HepG2 (cell line): ENCODE results near the gene SLC2A13. TPM values are rescaled to one million over a fixed set of nuclear protein-coding genes. Genes with fewer than 3 reads are reported as not detected.

Experiments
- ATAC-seq: fragments of 200-7000 bp; cut with Tn5 transposase; 3 replicates; pipeline ENCODE4 v1.9.1; 2020; ENCODE audit warnings: mild to moderate bottlenecking, moderate library complexity
- BruUV-seq: library from RNA; stranded (reverse); fragments of 400-500 nt; replicated peaks from 2 replicates; lab custom pipeline; 2021; lab: Mats Ljungman, UMichigan
- CTCF ChIA-PET: fragments of 300-600 bp; formaldehyde crosslinking; extraction: SDS; loops from one replicate; lab custom pipeline; 2021; ENCODE audit warnings: low total read pairs, inconsistent platforms, low intra/inter-chr PET ratio; lab: Yijun Ruan, JAX
- POLR2A ChIA-PET: fragments of 350-600 bp; sonication (Branson Sonifier 250); formaldehyde crosslinking; loops from one replicate; lab custom pipeline; 2020; ENCODE audit warnings: antibody characterized with exemption, inconsistent platforms; lab: Yijun Ruan, JAX
- DNase-seq: peaks from one replicate; pipeline ENCODE4 v3.0.0-alpha.2; 2015; ENCODE audit warnings: low spot score
- FAIRE-seq: peaks from 3 replicates; lab custom pipeline; 2011; peaks lifted over from hg19 to GRCh38; lab: Jason Lieb, UNC
- H2AFZ ChIP-seq: one replicate; pipeline ENCODE4 v1.6.1; 2011; ENCODE audit warnings: low read length, inconsistent platforms
- H3K27ac ChIP-seq: fragments of 300-600 bp; 3 replicates; pipeline ENCODE4 v1.8.0; 2011; ENCODE audit warnings: mixed run types, mild to moderate bottlenecking, mixed read lengths, low read length, inconsistent platforms; ENCODE audit not compliant: insufficient read depth; ENCODE audit errors: extremely low read length
- H3K27me3 ChIP-seq, 2 experiments: fragments of 200-600 bp in 1 of 2; 2 replicates in 1 of 2; 3 replicates in 1 of 2; pipeline versions ENCODE4 v1.6.0 to v1.8.0; 2011; ENCODE audit warnings: low read length in 2 of 2, mild to moderate bottlenecking in 2 of 2, moderate library complexity in 2 of 2, inconsistent platforms in 1 of 2; ENCODE audit not compliant: insufficient read depth in 2 of 2, control insufficient read depth in 1 of 2
- H3K36me3 ChIP-seq, 2 experiments: fragments of 200-600 bp in 1 of 2; replicated peaks in 1 of 2; 2 replicates in 1 of 2; 3 replicates in 1 of 2; pipeline versions ENCODE4 v1.5.1 to v1.8.0; 2011; ENCODE audit warnings: low read length in 2 of 2, inconsistent platforms in 1 of 2; ENCODE audit not compliant: insufficient read depth in 2 of 2, control insufficient read depth in 1 of 2
- H3K4me1 ChIP-seq: 2 replicates; pipeline ENCODE4 v1.5.1; 2012; ENCODE audit warnings: low read length, inconsistent platforms; ENCODE audit not compliant: insufficient read depth
- H3K4me2 ChIP-seq: 2 replicates; pipeline ENCODE4 v1.6.0; 2011; ENCODE audit warnings: low read depth, low read length, inconsistent platforms
- H3K4me3 ChIP-seq, 3 experiments: fragments of 200-600 bp in 1 of 3; sonication (generic), shearing (Covaris generic) in 1 of 3; replicated peaks in 1 of 3; 2 replicates each; pipeline ENCODE4 v1.5.1; 2011 to 2016; ENCODE audit warnings: low read length in 3 of 3, inconsistent platforms in 2 of 3, low read depth in 2 of 3, mild to moderate bottlenecking in 2 of 3, control low read depth in 1 of 3, mixed read lengths in 1 of 3; ENCODE audit not compliant: insufficient read depth in 1 of 3
- H3K79me2 ChIP-seq: one replicate; pipeline ENCODE4 v1.6.1; 2011; ENCODE audit warnings: low read length, inconsistent platforms; ENCODE audit not compliant: insufficient read depth
- H3K9ac ChIP-seq: 2 replicates; pipeline ENCODE4 v1.6.0; 2011; ENCODE audit warnings: mild to moderate bottlenecking, low read depth, low read length, inconsistent platforms; ENCODE audit not compliant: insufficient read depth
- H3K9me3 ChIP-seq: 2 replicates; pipeline ENCODE4 v1.5.1; 2012; ENCODE audit warnings: mild to moderate bottlenecking, low read length
- H4K20me1 ChIP-seq: 2 replicates; pipeline ENCODE4 v1.6.0; 2011; ENCODE audit warnings: inconsistent platforms, mild to moderate bottlenecking, low read length, moderate library complexity; ENCODE audit not compliant: insufficient read depth
- IRF1 ChIP-seq: sonication (generic); formaldehyde crosslinking; IDR thresholded peaks from 2 replicates; pipeline ENCODE4 v1.4.0; 2020; ENCODE audit warnings: low read depth, mild to moderate bottlenecking, missing genetic modification reagents
- JUN ChIP-seq: sonication (generic); formaldehyde crosslinking; IDR thresholded peaks from 2 replicates; pipeline ENCODE4 v1.4.0; 2020; ENCODE audit warnings: mild to moderate bottlenecking, missing genetic modification reagents
- NFE2L1 ChIP-seq: sonication (generic); formaldehyde crosslinking; IDR thresholded peaks from 2 replicates; pipeline ENCODE4 v1.4.0; 2020; ENCODE audit warnings: missing genetic modification reagents, mild to moderate bottlenecking, borderline replicate concordance
- NKX3-1 ChIP-seq: sonication (generic); formaldehyde crosslinking; IDR thresholded peaks from 2 replicates; pipeline ENCODE4 v1.5.0; 2020; ENCODE audit warnings: missing genetic modification reagents
- PRDM10 ChIP-seq: sonication (generic); formaldehyde crosslinking; IDR thresholded peaks from 2 replicates; pipeline ENCODE4 v1.4.0; 2020; ENCODE audit warnings: low read depth, missing genetic modification reagents
- SSRP1 ChIP-seq: IDR thresholded peaks from 2 replicates; pipeline ENCODE4 v1.6.1; 2016; ENCODE audit warnings: control low read depth
- ZFX ChIP-seq: sonication (generic); formaldehyde crosslinking; IDR thresholded peaks from 2 replicates; pipeline ENCODE4 v1.4.0; 2020; ENCODE audit warnings: mild to moderate bottlenecking, low read depth, missing genetic modification reagents, moderate library complexity
- ZNF280B ChIP-seq: sonication (generic); formaldehyde crosslinking; IDR thresholded peaks from 2 replicates; pipeline ENCODE4 v1.5.0; 2020; ENCODE audit warnings: missing genetic modification reagents, mild to moderate bottlenecking, borderline replicate concordance
- ZNF547 ChIP-seq: sonication (generic); formaldehyde crosslinking; IDR thresholded peaks from 2 replicates; pipeline ENCODE4 v1.5.1; 2020; ENCODE audit warnings: mild to moderate bottlenecking, missing genetic modification reagents
- ZNF580 ChIP-seq: IDR thresholded peaks from 2 replicates; pipeline ENCODE4 v1.6.1; 2016; ENCODE audit warnings: low read depth, borderline replicate concordance
- ZNF615 ChIP-seq: sonication (generic); formaldehyde crosslinking; IDR thresholded peaks from 2 replicates; pipeline ENCODE4 v1.5.0; 2020; ENCODE audit warnings: mild to moderate bottlenecking, missing genetic modification reagents, borderline replicate concordance
- in situ Hi-C: cut with HindIII; loops from 2 replicates; pipeline ENCODE4 v1.10.0; 2017; ENCODE audit warnings: low pct_unique_long_range_greater_than_20kb; ENCODE audit not compliant: extremely low pct_ligation_motif_present
- intact Hi-C: fragments of 100-400 bp; cut with micrococcal nuclease; formaldehyde crosslinking; loops from one replicate; pipeline ENCODE4 v1.10.0; 2022; ENCODE audit not compliant: unreplicated experiment
- polyA plus RNA-seq, 8 experiments: library from polyadenylated mRNA; depleted of rRNA in 3 of 8; stranded (reverse) in 7 of 8; unstranded in 1 of 8; fragments of >200 nt; fragmentation: Illumina TruSeq in 4 of 8; extraction: Trizol in 4 of 8; gene quantifications; 2 replicates each; pipeline versions ENCODE4 v1.2.1 to v1.2.3, GENCODE V29; 2011 to 2016; ENCODE audit warnings: low read depth in 4 of 8, missing spikeins in 1 of 8, mixed read lengths in 1 of 8; ENCODE audit not compliant: insufficient read depth in 1 of 8
- total RNA-seq, 5 experiments: library from RNA; depleted of rRNA; stranded (reverse); fragments of >200 nt; fragmentation: Illumina TruSeq; extraction: Trizol; gene quantifications; 2 replicates each; pipeline ENCODE4 v1.2.3, GENCODE V29; 2016; ENCODE audit warnings: low read depth in 1 of 5

SLC2A13 gene
- total and polyA plus RNA-seq, 2 of the 13 experiments (the other 11 are each of a cell fraction or from before 2014, with no cell fraction given): 5.5 to 6.0 TPM

GRCh38 chr12:39931857-39932256 lies 174.0 kb downstream of the SLC2A13 start:
- Histone ChIP-seq H3K79me2 (no peaks in the 10 kb centered on the region), H4K20me1 (no peaks in the 10 kb centered on the region), H3K9me3 (no peaks in the 10 kb centered on the region), H3K27ac (no peak overlapping the region), H3K4me2 (no peak overlapping the region), H3K27me3 (no peaks in the 10 kb centered on the region), H3K4me1 (no peaks in the 10 kb centered on the region), H3K4me3 (no peak overlapping the region), H3K9ac (no peak overlapping the region), H3K36me3 (no peaks in the 10 kb centered on the region), H2AFZ (no peak overlapping the region)
- FAIRE-seq: no peak
- CTCF ChIA-PET: no interaction called here
- intact Hi-C loops (no loop called here), in situ Hi-C loops (no loop called here)
- no peak for DNase-seq
- BruUV-seq: no TSS peak
- TF ChIP-seq IRF1 (no peak), JUN (no peak), ZFX (no peak), NKX3-1 (CRISPR knock-in tag) (no peak), ZNF547 (CRISPR knock-in tag) (no peak), PRDM10 (CRISPR knock-in tag) (no peak), NFE2L1 (CRISPR knock-in tag) (no peak), ZNF580 (CRISPR knock-in tag) (no peak), SSRP1 (CRISPR knock-in tag) (no peak), ZNF615 (CRISPR knock-in tag) (no peak), ZNF280B (CRISPR knock-in tag) (no peak)
- POLR2A ChIA-PET: no interaction called here
- ATAC-seq: no peak
